HG02943 (cell line): Measurements from ENCODE around the gene MLPH.

ENCODE experiments used
- ATAC-seq: cut with Tn5 transposase; IDR thresholded peaks from one replicate; pipeline ENCODE4 v1.9.1; 2021; ENCODE audit warnings: mild to moderate bottlenecking, low read depth, moderate library complexity; ENCODE audit not compliant: unreplicated experiment

The MLPH gene

GRCh38 chr2:237597196-237598145, 110.4 kb downstream of the MLPH start:
- ATAC-seq: no peak

DNA sequence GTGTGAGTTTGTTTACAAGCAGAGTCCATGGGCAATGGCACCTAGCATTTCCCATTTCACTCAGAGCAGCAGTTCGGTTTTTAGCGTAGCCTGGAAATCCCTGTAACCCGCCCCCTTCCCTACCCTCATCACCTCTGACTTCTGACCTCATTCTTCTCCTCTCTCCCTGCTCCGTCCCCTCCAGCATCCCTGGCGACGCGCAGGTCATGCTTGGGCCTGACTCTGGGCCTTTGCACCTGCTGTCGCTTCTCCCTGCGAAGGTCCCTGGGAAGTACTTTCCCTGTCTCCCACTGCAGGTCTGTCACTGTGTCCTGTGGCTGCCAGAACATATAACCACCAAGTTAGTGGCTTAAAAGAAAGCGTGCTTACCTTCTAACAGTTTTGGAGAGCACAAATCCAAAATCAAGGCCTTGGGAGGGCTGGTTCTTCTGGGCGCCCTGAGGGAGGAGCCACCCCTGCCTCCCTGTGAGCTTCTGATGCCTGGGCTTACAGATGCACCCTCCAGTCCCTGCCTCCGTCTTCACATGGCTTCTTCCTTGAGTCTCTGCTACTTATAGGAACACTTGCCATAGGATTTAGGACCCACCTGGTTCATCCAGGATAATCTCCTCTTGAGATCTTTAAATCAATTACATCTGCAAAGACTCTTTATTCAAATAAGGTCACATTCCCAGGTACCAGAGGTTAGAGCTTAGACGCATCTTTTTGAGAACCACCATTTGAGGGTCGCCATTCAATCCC, 111.6 kb downstream of the MLPH start:
- ATAC-seq: no peak

GRCh38 chr2:237599465-237600110, 112.5 kb downstream of the MLPH start:
- ATAC-seq: no peak

DNA sequence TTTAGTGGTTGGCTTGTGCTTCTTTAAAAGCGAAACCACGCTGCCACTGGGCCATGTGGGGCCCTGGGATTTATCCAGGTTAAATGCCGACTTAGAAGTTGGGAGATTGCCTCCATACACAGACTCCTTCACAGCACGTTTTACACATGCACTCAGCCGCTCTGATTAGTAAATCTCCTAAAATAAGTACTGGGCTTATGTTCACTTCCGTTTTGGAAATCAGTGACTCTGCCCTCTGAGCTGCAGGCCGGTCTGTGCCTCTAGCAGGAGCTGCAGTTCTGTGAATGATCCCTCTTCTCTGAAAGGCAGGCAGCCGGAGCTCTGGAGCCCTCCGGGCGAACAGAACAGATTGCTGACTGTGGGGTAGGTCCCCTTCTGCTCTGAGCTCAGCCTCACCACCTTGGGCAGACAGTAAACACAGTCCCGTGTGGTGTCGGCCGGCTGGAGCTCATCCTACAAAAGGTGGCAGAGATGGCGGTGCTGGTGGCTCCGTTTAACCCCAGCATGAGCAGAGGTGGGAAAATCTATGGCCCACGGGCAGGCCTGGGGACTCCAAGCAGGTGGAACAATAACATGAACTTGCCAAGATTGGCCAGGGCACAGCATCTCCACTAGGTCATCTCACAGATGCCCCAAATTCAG, 113.3 kb downstream of the MLPH start:
- ATAC-seq: no peak

DNA sequence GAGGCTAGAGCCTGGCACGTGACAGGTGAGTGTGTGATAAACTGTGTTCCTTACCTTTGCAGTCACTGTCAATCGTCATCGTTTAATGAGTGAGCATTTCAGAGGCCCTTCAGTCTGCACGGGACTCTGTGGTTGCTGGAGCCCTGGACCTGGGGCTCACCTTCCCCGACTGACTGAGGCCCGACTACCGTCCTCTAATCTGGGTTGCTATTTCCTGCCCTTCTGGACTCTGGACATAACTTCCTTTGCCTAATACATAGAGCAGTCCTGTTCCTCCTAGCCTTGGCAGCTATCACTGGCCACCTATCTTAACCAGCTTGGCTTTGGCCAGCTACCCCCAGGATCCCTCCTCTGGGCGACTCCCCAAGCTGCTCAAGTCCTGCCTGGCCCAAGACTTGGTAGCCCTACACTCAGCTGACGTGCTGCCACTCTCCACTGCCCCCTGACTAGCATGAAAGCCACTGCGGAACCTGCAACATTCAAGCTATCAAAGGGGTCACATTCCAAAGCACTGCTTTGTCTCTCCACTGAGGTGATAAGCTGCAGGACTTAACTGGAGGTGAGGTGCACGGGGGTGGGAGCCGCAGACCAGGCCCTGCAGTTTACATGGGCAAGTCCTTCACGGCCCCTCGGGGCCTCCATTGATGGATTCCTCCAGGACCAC, 114.5 kb downstream of the MLPH start:
- ATAC-seq: no peak

DNA sequence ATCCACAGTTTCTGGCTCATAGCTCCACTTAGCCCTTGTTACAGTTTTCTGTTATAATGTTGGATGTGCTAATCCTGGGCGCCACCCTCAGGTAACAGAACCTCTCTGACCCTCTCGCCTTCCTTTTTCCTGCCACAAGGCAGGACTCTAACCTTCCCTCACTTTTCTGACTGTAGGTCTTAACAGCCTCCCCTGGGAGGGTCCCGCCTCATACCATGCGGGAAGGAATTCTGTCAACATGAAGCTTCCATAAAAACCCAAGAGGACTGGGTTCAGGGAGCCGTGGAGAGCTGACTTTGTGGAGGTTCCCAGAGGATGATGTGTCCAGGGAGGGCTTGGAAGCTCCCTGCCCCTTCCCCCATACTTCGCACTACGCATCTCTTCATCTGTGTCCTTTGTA, 115.4 kb downstream of the MLPH start:
- no peak for ATAC-seq

DNA sequence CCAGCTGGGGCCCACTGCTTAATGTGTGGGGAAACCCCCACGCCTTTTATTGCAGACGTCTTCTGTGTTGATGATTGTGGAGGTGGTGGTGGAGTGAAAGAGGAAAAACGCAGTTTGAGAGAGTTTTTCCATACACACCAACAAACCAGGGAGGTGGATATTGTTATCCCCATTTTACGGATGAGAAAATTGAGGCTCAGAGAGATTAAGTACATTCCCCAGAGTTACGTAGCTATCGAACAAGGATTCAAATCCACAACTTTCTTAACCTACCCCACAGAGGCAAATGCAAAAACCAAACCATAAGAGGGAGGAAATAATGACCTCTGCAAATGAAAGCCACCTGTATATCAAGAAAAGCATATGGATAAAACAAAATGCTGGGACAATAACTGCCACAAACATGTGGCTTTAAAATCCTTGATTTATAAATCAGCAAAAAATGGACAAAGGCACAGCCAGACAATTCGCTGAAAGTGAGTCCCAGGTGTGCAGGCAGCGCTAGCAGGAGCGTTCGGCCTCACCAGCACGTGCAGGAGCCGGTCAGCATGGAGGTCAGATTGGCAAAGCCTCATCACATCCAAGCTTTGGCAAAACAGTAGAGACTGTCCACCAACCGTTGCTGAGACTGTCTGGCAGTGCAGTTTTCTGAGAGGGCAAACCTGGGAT, 116.1 kb downstream of the MLPH start:
- no peak for ATAC-seq

DNA sequence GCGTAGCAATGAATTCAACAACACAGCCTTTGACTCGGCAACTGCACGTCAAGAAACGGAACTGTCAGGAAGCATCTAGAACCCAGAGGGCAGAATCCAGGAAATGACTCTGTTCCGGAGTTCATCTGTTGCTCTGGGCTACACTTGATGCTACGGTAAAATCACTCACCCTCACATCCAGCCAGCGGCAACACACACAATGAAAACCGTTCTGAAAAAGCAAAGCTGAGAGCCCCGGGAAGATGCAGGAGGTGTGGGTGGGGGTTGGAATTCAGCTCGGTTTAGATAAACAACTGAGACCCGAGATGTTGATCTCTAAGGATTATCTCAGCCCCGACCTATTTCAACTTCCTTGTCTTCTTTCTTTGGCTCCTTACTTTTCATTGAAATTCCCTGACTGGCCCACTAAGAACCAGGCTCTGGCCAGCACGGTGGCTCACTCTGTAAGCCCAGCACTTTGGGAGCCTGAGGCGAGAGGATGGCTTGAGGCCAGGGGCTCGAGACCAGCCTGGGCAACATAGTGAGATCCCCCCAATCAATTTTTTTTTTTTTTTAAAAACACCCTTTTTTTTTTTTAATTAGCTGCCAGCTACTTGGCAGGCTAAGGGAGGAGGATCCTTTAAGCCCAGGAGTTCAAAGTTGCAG, 116.8 kb downstream of the MLPH start:
- no peak for ATAC-seq

GRCh38 chr2:237604391-237604790, 117.3 kb downstream of the MLPH start:
- no peak for ATAC-seq
